Stomach (tissue), 9 donors: ENCODE data around the gene SMYD4. TPM values are rescaled to one million over a fixed set of nuclear protein-coding genes. Genes with fewer than 3 reads are reported as not detected.

Experiments
- DNase-seq, 2 donors: peaks; one replicate each; pipeline versions ENCODE4 v3.0.0 to v3.0.0-alpha.2; 2013 to 2019
- H3K27ac ChIP-seq, 5 donors: fragments of 200-600 bp in 4 of 5; sonication (generic) in 4 of 5; one replicate each; pipeline ENCODE4 v1.5.1; 2013 to 2019; ENCODE audit warnings: mild to moderate bottlenecking in 1 of 5, moderate library complexity in 1 of 5
- H3K27me3 ChIP-seq, 3 donors: fragments of 200-600 bp; sonication (generic); one replicate each; pipeline ENCODE4 v1.5.1; 2017 to 2019; ENCODE audit warnings: mixed run types in 1 of 3
- H3K36me3 ChIP-seq, 4 donors: fragments of 200-600 bp; sonication (generic); 1 replicate in 3 of 4; 2 replicates in 1 of 4; pipeline ENCODE4 v1.5.1; 2016 to 2019
- H3K4me1 ChIP-seq, 4 donors: fragments of 200-600 bp; sonication (generic); one replicate each; pipeline ENCODE4 v1.5.1; 2016 to 2019
- H3K4me3 ChIP-seq, 4 donors: fragments of 200-600 bp; sonication (generic) in 3 of 4; one replicate each; pipeline ENCODE4 v1.5.1; 2016 to 2019; ENCODE audit warnings: mild to moderate bottlenecking in 1 of 4
- H3K9me3 ChIP-seq, 4 donors: fragments of 200-600 bp; sonication (generic); one replicate each; pipeline ENCODE4 v1.5.1; 2016 to 2019
- CTCF ChIP-seq, 7 experiments: fragments of 450-650 bp in 4 of 7; fragments of 200-600 bp in 3 of 7; sonication (generic) in 3 of 7; IDR thresholded peaks; one replicate each; pipeline ENCODE4 v1.5.1; 2016 to 2019; ENCODE audit warnings: antibody characterized with exemption in 7 of 7, control low read depth in 2 of 7, mild to moderate bottlenecking in 1 of 7
- EP300 ChIP-seq: sonication (generic); formaldehyde crosslinking; IDR thresholded peaks from one replicate; pipeline ENCODE4 v1.6.1; 2017; ENCODE audit warnings: antibody characterized with exemption
- POLR2A ChIP-seq, 4 donors: fragments of 450-650 bp; IDR thresholded peaks; one replicate each; pipeline ENCODE4 v1.6.1; 2016; ENCODE audit warnings: antibody characterized with exemption in 4 of 4, control low read depth in 2 of 4, mild to moderate bottlenecking in 1 of 4, moderate library complexity in 1 of 4
- POLR2AphosphoS5 ChIP-seq, 3 donors: sonication (generic); formaldehyde crosslinking; IDR thresholded peaks; one replicate each; pipeline ENCODE4 v1.6.1; 2016; ENCODE audit warnings: antibody characterized with exemption in 3 of 3
- WGBS, 5 donors: extraction: QIAGEN DNeasy Blood & Tissue Kit in 3 of 5; methylation state at CpG; one replicate each; pipeline versions ENCODE4 v1.1.5 to v1.1.7; 2013 to 2018; 5-methylcytosine and 5-hydroxymethylcytosine counted together
- intact Hi-C: fragments of 100-400 bp; cut with DNase I; formaldehyde crosslinking; loops from one replicate; pipeline ENCODE4 v1.15.1; 2023; ENCODE audit warnings: low total_unique reads
- polyA plus RNA-seq, 3 donors: library from polyadenylated mRNA; stranded (reverse); fragments of 200-250 nt; gene quantifications; one replicate each; pipeline ENCODE4 v1.2.3, GENCODE V29; 2013
- total RNA-seq, 5 donors: library from RNA; depleted of rRNA; stranded (reverse); fragments of >200 nt; gene quantifications; one replicate each; pipeline versions ENCODE4 v1.1.0 to v1.2.3, GENCODE V29; 2014 to 2016
- donor health status: healthy with polysubstance abuse.
- donor health status: Bipolar disorder and iron deficiency.
- donor health status: healthy.

The SMYD4 gene
- total and polyA plus RNA-seq, 8 donors, result 2.7 to 21.0 (median 6.0) TPM

GRCh38 chr17:1786708-1787107 is 43.0 kb downstream of the SMYD4 start:
- Histone ChIP-seq H3K4me1 (peaks cover 16 to 47% (median 32%) of the 10 kb centered on the region in 4 donors), H3K27ac (peak overlapping the region in 4 of 5 donors; percentile 81 to 94 (median 87)), H3K27me3 (no peaks in the 10 kb centered on the region), H3K4me3 (no peak overlapping the region), H3K36me3 (peaks cover 0 to 35% (median 30%) of the 10 kb centered on the region in 4 donors), H3K9me3 (no peaks in the 10 kb centered on the region)
- DNase-seq, result peak in 1 of 2 donors; percentile 7
- intact Hi-C loops, result no loop called here
- no peak for TF ChIP-seq CTCF (IDR thresholded peaks at IDR 0.05)
- TF ChIP-seq POLR2A (IDR thresholded peaks at IDR 0.05), result no peak
- no peak for TF ChIP-seq EP300
- TF ChIP-seq POLR2AphosphoS5 (IDR thresholded peaks at IDR 0.05), result peak in 1 of 3 donors; percentile 26
- 82 to 88% (median 86%) methylated on average over 7 of the region's 7 CpGs for WGBS, 5 donors

- intact Hi-C loops, result no loop called here
- no peak for TF ChIP-seq CTCF (IDR thresholded peaks at IDR 0.05)
- no peak for TF ChIP-seq POLR2A (IDR thresholded peaks at IDR 0.05)
- TF ChIP-seq EP300, result no peak
- H3K36me3 ChIP-seq, result peaks cover 4 to 43% (median 36%) of the 10 kb centered on the region in 4 donors
- no peaks in the 10 kb centered on the region for H3K27me3 ChIP-seq
- H3K9me3 ChIP-seq, result no peaks in the 10 kb centered on the region
- 68 to 78% (median 75%) methylated on average over 4 of the region's 4 CpGs for WGBS, 5 donors
- H3K4me1 ChIP-seq, result peaks cover 16 to 53% (median 36%) of the 10 kb centered on the region in 4 donors
- no peak overlapping the region for H3K4me3 ChIP-seq
- H3K27ac ChIP-seq, result peak overlapping the region; percentile 47 to 94 (median 84)
- DNase-seq, result peak in 1 of 2 donors; percentile 5
Observed at GRCh38 chr17:1785930-1786329, 43.8 kb downstream of the SMYD4 start.

GRCh38 chr17:1783834-1784611 is 45.7 kb downstream of the SMYD4 start:
- WGBS, 5 donors, result 51 to 65% (median 59%) methylated on average over 16 of the region's 16 CpGs
- Histone ChIP-seq H3K36me3 (peaks cover 5 to 56% (median 47%) of the 10 kb centered on the region in 4 donors), H3K4me1 (peaks cover 16 to 59% (median 42%) of the 10 kb centered on the region in 4 donors), H3K27ac (peak overlapping the region; percentile 79 to 95 (median 89)), H3K9me3 (no peaks in the 10 kb centered on the region), H3K27me3 (no peaks in the 10 kb centered on the region), H3K4me3 (peak overlapping the region in 1 of 4 donors; percentile 6)
- DNase-seq, result peak; percentile 63 to 91
- TF ChIP-seq POLR2A (IDR thresholded peaks at IDR 0.05) (peak in 1 of 4 donors; percentile 20), EP300 (peak; percentile 66), POLR2AphosphoS5 (IDR thresholded peaks at IDR 0.05) (peak; percentile 68 to 92 (median 81)), CTCF (IDR thresholded peaks at IDR 0.05) (peak in 5 of 7 experiments; percentile 40 to 69 (median 60))
- intact Hi-C loops, result no loop called here

GRCh38 chr17:1783271-1783670 is 46.4 kb downstream of the SMYD4 start:
- DNase-seq, result no peak
- intact Hi-C loops, result no loop called here

More at GRCh38 chr17:1783271-1783670, 46.4 kb downstream of the SMYD4 start:
- peak overlapping the region; percentile 79 to 95 (median 89) for H3K27ac ChIP-seq
- H3K4me1 ChIP-seq, result peaks cover 16 to 59% (median 42%) of the 10 kb centered on the region in 4 donors
- peaks cover 11 to 63% (median 54%) of the 10 kb centered on the region in 4 donors for H3K36me3 ChIP-seq
- WGBS, 5 donors, result 49 to 88% (median 78%) methylated on average over 19 of the region's 19 CpGs
- H3K27me3 ChIP-seq, result no peaks in the 10 kb centered on the region
- no peaks in the 10 kb centered on the region for H3K9me3 ChIP-seq
- no peak for TF ChIP-seq POLR2AphosphoS5 (IDR thresholded peaks at IDR 0.05)
- no peak for TF ChIP-seq CTCF (IDR thresholded peaks at IDR 0.05)
- TF ChIP-seq POLR2A (IDR thresholded peaks at IDR 0.05), result no peak
- no peak for TF ChIP-seq EP300
- no peak overlapping the region for H3K4me3 ChIP-seq
